Stimulated activated CD4-positive, alpha-beta T cell treated with anti-CD3 and anti-CD28 coated beads, Interleukin-15, amount 100 ng/mL, for 1 hour (primary cell): ENCODE measurements around the gene ZNF644.

Source experiments
- DNase-seq, 2 donors: peaks; one replicate each; pipeline ENCODE4 v3.0.0-alpha.2; 2020; ENCODE audit warnings: low read depth in 1 of 2, low spot score in 1 of 2

Gene ZNF644

GRCh38 chr1:90989302-90989701 lies 32.5 kb downstream of the ZNF644 start:
- no peak for DNase-seq

GRCh38 chr1:90987841-90988240 lies 34.0 kb downstream of the ZNF644 start:
- no peak for DNase-seq

GRCh38 chr1:90986953-90987352 lies 34.9 kb downstream of the ZNF644 start:
- no peak for DNase-seq

GRCh38 chr1:90977522-90977921 lies 44.3 kb downstream of the ZNF644 start:
- no peak for DNase-seq

GRCh38 chr1:90973897-90974798 lies 47.7 kb downstream of the ZNF644 start:
- no peak for DNase-seq

GRCh38 chr1:90970208-90970607 lies 51.6 kb downstream of the ZNF644 start:
- DNase-seq: no peak

GRCh38 chr1:90969241-90969640 lies 52.6 kb downstream of the ZNF644 start:
- DNase-seq: no peak

- no peak for DNase-seq
Measured at GRCh38 chr1:90964444-90965035, 57.3 kb downstream of the ZNF644 start.

GRCh38 chr1:90963651-90964050 lies 58.2 kb downstream of the ZNF644 start:
- no peak for DNase-seq

- DNase-seq: no peak
Measured at GRCh38 chr1:90963236-90963635, 58.6 kb downstream of the ZNF644 start.

GRCh38 chr1:90959352-90960206 lies 62.3 kb downstream of the ZNF644 start:
- DNase-seq: no peak

GRCh38 chr1:90957497-90957896 lies 64.3 kb downstream of the ZNF644 start:
- no peak for DNase-seq

- no peak for DNase-seq
Measured at GRCh38 chr1:90955769-90956168, 66.1 kb downstream of the ZNF644 start.

GRCh38 chr1:90952906-90953305 lies 68.9 kb downstream of the ZNF644 start:
- no peak for DNase-seq

- no peak for DNase-seq
Measured at GRCh38 chr1:90951009-90951408, 70.8 kb downstream of the ZNF644 start.

- DNase-seq: no peak
Measured at GRCh38 chr1:90948301-90948700, 73.5 kb downstream of the ZNF644 start.

- DNase-seq: no peak
Measured at GRCh38 chr1:90946630-90947029, 75.2 kb downstream of the ZNF644 start.

GRCh38 chr1:90945287-90945686 lies 76.5 kb downstream of the ZNF644 start:
- no peak for DNase-seq

GRCh38 chr1:90943966-90944365 lies 77.9 kb downstream of the ZNF644 start:
- no peak for DNase-seq

GRCh38 chr1:90940746-90941145 lies 81.1 kb downstream of the ZNF644 start:
- no peak for DNase-seq

GRCh38 chr1:90936731-90937130 lies 85.1 kb downstream of the ZNF644 start:
- DNase-seq: no peak

GRCh38 chr1:90936061-90936460 lies 85.8 kb downstream of the ZNF644 start:
- DNase-seq: no peak
